Fibroblast of mammary gland (primary cell): ENCODE results near the gene SLC8A3.

Experiments
- DNase-seq: peaks from one replicate; pipeline ENCODE4 v3.0.0-alpha.2; 2010; ENCODE audit warnings: low read depth
- H3K4me3 ChIP-seq: 2 replicates; pipeline ENCODE4 v1.5.1; 2011; ENCODE audit warnings: low read depth, mild to moderate bottlenecking, low read length, moderate library complexity; ENCODE audit not compliant: control insufficient read depth
- CTCF ChIP-seq: conservative IDR thresholded peaks from 2 replicates; pipeline ENCODE4 v1.5.1; 2011; ENCODE audit warnings: low read depth, low read length, inconsistent platforms; ENCODE audit not compliant: control insufficient read depth, insufficient read depth

The SLC8A3 gene

GRCh38 chr14:70212752-70213151 is 24.0 kb upstream of the SLC8A3 start:
- H3K4me3 ChIP-seq: no peak overlapping the region
- no peak for TF ChIP-seq CTCF
- DNase-seq: no peak

GRCh38 chr14:70208380-70208779 is 19.6 kb upstream of the SLC8A3 start:
- no peak for TF ChIP-seq CTCF
- no peak for DNase-seq
- H3K4me3 ChIP-seq: no peak overlapping the region

- no peak for TF ChIP-seq CTCF
- no peak overlapping the region for H3K4me3 ChIP-seq
- no peak for DNase-seq
Measured at GRCh38 chr14:70203686-70204085, 14.9 kb upstream of the SLC8A3 start.

- DNase-seq: no peak
- no peak overlapping the region for H3K4me3 ChIP-seq
- no peak for TF ChIP-seq CTCF
Measured at GRCh38 chr14:70201994-70202393, 13.2 kb upstream of the SLC8A3 start.

GRCh38 chr14:70193396-70193795 is 4.6 kb upstream of the SLC8A3 start:
- DNase-seq: no peak
- no peak for TF ChIP-seq CTCF
- H3K4me3 ChIP-seq: no peak overlapping the region

GRCh38 chr14:70192915-70193314 is 4.2 kb upstream of the SLC8A3 start:
- no peak for TF ChIP-seq CTCF
- no peak for DNase-seq
- H3K4me3 ChIP-seq: no peak overlapping the region

- H3K4me3 ChIP-seq: no peak overlapping the region
- DNase-seq: no peak
- no peak for TF ChIP-seq CTCF
Measured at GRCh38 chr14:70190156-70190555, 1.4 kb upstream of the SLC8A3 start.
